Measurements from ENCODE around the gene UCP3.

The UCP3 gene

DNA sequence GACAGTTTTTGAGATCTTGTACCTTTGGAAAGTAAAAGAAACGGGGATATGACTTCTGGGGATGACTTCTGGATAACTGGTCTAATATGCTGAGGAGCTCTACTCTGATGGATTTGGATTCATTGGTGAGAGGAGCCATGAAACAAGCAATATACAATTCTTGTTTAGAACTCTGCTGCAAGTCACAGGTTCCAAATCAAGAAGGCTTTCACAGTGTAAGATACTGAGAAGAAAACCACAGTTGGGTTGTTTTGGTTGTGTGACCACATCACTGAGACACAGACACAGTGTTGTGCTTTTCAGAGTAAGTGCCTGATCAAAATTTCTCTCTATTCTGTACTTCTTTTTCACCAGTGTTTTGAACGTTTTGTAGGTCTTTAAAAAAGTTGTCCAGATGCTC lies 13.2 kb downstream of the UCP3 start:
- peak overlapping the region; percentile 1; the same call in 1 of the 2 replicates for H3K9ac ChIP-seq (ENCODE audit: low read length)
- no peaks in the 10 kb centered on the region for H3K9me3 ChIP-seq (ENCODE audit: insufficient read depth, low read length)
- no peaks in the 10 kb centered on the region for H3K36me3 ChIP-seq (replicated peaks; ENCODE audit: low read depth, low read length)
- H3K4me1 ChIP-seq (ENCODE audit: low read length) = peaks cover 76% of the 10 kb centered on the region
- H3K4me3 ChIP-seq (ENCODE audit: low read length) = no peak overlapping the region
- TF ChIP-seq, protein P1, sequence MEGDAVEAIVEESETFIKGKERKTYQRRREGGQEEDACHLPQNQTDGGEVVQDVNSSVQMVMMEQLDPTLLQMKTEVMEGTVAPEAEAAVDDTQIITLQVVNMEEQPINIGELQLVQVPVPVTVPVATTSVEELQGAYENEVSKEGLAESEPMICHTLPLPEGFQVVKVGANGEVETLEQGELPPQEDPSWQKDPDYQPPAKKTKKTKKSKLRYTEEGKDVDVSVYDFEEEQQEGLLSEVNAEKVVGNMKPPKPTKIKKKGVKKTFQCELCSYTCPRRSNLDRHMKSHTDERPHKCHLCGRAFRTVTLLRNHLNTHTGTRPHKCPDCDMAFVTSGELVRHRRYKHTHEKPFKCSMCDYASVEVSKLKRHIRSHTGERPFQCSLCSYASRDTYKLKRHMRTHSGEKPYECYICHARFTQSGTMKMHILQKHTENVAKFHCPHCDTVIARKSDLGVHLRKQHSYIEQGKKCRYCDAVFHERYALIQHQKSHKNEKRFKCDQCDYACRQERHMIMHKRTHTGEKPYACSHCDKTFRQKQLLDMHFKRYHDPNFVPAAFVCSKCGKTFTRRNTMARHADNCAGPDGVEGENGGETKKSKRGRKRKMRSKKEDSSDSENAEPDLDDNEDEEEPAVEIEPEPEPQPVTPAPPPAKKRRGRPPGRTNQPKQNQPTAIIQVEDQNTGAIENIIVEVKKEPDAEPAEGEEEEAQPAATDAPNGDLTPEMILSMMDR (IDR thresholded peaks at IDR 0.05; ENCODE audit: low read depth, low read length) = no peak
- no peak for TF ChIP-seq EZH2phosphoT487 (IDR thresholded peaks at IDR 0.05; ENCODE audit: low read depth)
- H3K27me3 ChIP-seq (ENCODE audit: low read depth, low read length) = no peaks in the 10 kb centered on the region
- H3K79me2 ChIP-seq (ENCODE audit: low read length) = no peaks in the 10 kb centered on the region
- peak overlapping the region; percentile 54 for H3K4me2 ChIP-seq (ENCODE audit: low read length)
- H4K20me1 ChIP-seq (ENCODE audit: insufficient read depth, low read length) = no peaks in the 10 kb centered on the region
- H3K27ac ChIP-seq (ENCODE audit: low read length) = peak overlapping the region; percentile 55
- no peak overlapping the region; the same call in 1 of the 2 replicates for H2AFZ ChIP-seq (ENCODE audit: low read depth, low read length)

DNA sequence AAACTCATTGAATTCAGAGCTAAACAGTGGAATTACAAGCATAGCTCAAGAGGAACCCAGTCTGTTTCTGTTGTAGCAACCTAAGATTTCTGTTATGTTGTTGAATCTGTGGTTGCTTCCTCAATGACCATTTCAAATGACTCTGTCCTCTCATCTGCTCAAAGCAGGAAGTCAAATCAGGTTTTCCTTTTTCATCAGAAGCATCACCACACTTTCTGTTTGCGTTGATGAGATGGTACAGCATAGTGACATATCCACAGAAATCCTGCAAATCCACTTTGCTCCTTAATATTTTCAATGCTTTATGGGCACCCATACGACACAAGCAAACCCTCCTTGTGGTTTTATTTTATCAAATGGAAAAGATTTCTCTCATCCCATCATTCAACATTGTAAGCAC lies 13.6 kb downstream of the UCP3 start:
- no peaks in the 10 kb centered on the region for H3K36me3 ChIP-seq (replicated peaks; ENCODE audit: low read depth, low read length)
- H3K9ac ChIP-seq (ENCODE audit: low read length) = peak overlapping the region; percentile 18; the same call in 1 of the 2 replicates
- no peaks in the 10 kb centered on the region for H4K20me1 ChIP-seq (ENCODE audit: insufficient read depth, low read length)
- H2AFZ ChIP-seq (ENCODE audit: low read depth, low read length) = no peak overlapping the region
- peak overlapping the region; percentile 7; the same call in 1 of the 2 replicates for H3K4me3 ChIP-seq (ENCODE audit: low read length)
- no peaks in the 10 kb centered on the region for H3K79me2 ChIP-seq (ENCODE audit: low read length)
- peak overlapping the region; percentile 54 for H3K4me2 ChIP-seq (ENCODE audit: low read length)
- no peaks in the 10 kb centered on the region for H3K27me3 ChIP-seq (ENCODE audit: low read depth, low read length)
- no peak for TF ChIP-seq EZH2phosphoT487 (IDR thresholded peaks at IDR 0.05; ENCODE audit: low read depth)
- TF ChIP-seq, protein P1 (IDR thresholded peaks at IDR 0.05; ENCODE audit: low read depth, low read length) = no peak
- peak overlapping the region; percentile 55 for H3K27ac ChIP-seq (ENCODE audit: low read length)
- peaks cover 81% of the 10 kb centered on the region for H3K4me1 ChIP-seq (ENCODE audit: low read length)
- H3K9me3 ChIP-seq (ENCODE audit: insufficient read depth, low read length) = no peaks in the 10 kb centered on the region

DNA sequence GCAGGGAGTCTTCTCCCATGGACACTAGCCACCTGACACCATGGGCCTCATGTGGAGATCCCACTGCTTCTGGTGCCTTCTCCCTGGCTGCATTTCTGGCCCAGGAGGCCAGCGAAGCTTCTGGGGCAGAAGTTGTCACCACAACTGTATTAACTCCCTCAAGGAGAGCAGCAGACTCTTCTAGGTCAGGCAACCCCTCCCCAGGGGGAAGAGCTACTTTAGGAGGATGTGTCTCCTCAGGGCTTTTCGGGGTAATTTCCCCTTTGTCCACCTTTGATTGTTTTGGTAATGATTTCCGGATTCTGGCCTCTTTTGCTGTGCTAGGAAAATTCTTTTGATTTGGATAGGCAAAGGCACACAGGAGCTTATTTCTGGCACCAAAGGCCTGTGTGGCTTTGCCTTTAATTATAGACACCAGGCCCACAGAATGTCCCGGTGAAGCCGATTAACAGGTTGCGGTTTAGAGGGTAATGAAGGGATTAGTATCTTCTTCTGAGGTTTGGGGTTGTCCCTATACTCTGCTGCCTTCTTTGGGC lies 17.3 kb downstream of the UCP3 start:
- H3K4me1 ChIP-seq (ENCODE audit: low read length) = peaks cover 80% of the 10 kb centered on the region
- H3K27me3 ChIP-seq (ENCODE audit: low read depth, low read length) = no peaks in the 10 kb centered on the region
- H3K79me2 ChIP-seq (ENCODE audit: low read length) = no peaks in the 10 kb centered on the region
- peak overlapping the region; percentile 60 for H3K4me3 ChIP-seq (ENCODE audit: low read length)
- H3K9ac ChIP-seq (ENCODE audit: low read length) = peak overlapping the region; percentile 77
- no peaks in the 10 kb centered on the region for H3K9me3 ChIP-seq (ENCODE audit: insufficient read depth, low read length)
- peak overlapping the region; percentile 94 for H3K27ac ChIP-seq (ENCODE audit: low read length)
- no peaks in the 10 kb centered on the region for H3K36me3 ChIP-seq (replicated peaks; ENCODE audit: low read depth, low read length)
- TF ChIP-seq, protein P1 (IDR thresholded peaks at IDR 0.05; ENCODE audit: low read depth, low read length) = no peak
- 0 out of 2 replicates have a peak, but pooled peaks have one; percentile 51 for TF ChIP-seq EZH2phosphoT487 (IDR thresholded peaks at IDR 0.05; ENCODE audit: low read depth)
- H2AFZ ChIP-seq (ENCODE audit: low read depth, low read length) = no peak overlapping the region
- peak overlapping the region; percentile 82 for H3K4me2 ChIP-seq (ENCODE audit: low read length)
- no peaks in the 10 kb centered on the region for H4K20me1 ChIP-seq (ENCODE audit: insufficient read depth, low read length)

DNA sequence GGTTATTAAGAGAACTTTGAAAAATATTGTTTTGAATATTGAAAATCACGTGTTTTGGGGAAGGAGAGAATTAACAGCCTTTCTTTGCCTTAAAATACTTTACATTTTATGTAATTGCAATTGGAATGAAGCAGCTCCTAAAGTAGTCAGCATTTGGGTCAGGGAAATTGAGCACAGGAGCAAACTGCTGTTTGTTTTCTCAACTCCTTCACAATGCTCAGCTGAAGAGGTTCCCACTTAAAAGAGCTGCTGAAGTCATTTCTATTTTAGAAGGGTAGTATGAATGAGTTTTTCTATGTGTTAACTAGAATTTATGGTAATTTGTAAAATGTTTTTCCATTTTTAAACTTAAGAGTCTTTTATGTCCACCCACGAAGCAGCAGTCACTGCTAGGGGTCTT lies 18.2 kb downstream of the UCP3 start:
- Histone ChIP-seq H3K79me2 (ENCODE audit: low read length) (no peaks in the 10 kb centered on the region), H3K9ac (ENCODE audit: low read length) (peak overlapping the region; percentile 77), H3K9me3 (ENCODE audit: insufficient read depth, low read length) (no peaks in the 10 kb centered on the region), H3K4me2 (ENCODE audit: low read length) (peak overlapping the region; percentile 82), H4K20me1 (ENCODE audit: insufficient read depth, low read length) (no peaks in the 10 kb centered on the region), H3K27me3 (ENCODE audit: low read depth, low read length) (no peaks in the 10 kb centered on the region), H3K27ac (ENCODE audit: low read length) (peak overlapping the region; percentile 94), H3K4me1 (ENCODE audit: low read length) (peaks cover 73% of the 10 kb centered on the region), H3K36me3 (replicated peaks; ENCODE audit: low read depth, low read length) (no peaks in the 10 kb centered on the region), H3K4me3 (ENCODE audit: low read length) (peak overlapping the region; percentile 60), H2AFZ (ENCODE audit: low read depth, low read length) (no peak overlapping the region)
- TF ChIP-seq, protein P1 (IDR thresholded peaks at IDR 0.05; ENCODE audit: low read depth, low read length) = no peak
- no peak for TF ChIP-seq EZH2phosphoT487 (IDR thresholded peaks at IDR 0.05; ENCODE audit: low read depth)
